Measurements from ENCODE around the gene SCP2D1.

DNA sequence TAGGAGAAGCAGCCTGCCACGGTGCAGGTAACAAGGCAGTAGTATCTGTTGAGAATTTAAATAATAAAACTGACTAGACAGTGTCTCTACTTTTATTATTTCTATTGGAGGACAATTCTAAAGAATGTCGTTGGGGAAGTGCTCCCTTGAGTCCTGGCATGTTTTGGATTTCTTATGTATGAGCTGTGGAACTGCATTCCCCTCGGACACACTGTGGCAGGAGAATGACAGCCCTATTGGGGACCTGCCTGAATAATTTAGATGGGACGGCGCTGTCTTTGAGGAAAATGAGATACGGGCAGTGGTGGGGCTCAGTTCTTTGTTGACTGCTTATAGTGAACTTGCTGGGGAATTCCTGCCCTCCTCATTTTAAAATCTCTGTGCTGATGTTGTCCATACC, 2.4 kb upstream of the SCP2D1 start:
- TF ChIP-seq, protein P1, sequence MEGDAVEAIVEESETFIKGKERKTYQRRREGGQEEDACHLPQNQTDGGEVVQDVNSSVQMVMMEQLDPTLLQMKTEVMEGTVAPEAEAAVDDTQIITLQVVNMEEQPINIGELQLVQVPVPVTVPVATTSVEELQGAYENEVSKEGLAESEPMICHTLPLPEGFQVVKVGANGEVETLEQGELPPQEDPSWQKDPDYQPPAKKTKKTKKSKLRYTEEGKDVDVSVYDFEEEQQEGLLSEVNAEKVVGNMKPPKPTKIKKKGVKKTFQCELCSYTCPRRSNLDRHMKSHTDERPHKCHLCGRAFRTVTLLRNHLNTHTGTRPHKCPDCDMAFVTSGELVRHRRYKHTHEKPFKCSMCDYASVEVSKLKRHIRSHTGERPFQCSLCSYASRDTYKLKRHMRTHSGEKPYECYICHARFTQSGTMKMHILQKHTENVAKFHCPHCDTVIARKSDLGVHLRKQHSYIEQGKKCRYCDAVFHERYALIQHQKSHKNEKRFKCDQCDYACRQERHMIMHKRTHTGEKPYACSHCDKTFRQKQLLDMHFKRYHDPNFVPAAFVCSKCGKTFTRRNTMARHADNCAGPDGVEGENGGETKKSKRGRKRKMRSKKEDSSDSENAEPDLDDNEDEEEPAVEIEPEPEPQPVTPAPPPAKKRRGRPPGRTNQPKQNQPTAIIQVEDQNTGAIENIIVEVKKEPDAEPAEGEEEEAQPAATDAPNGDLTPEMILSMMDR (IDR thresholded peaks at IDR 0.05; ENCODE audit: low read depth, low read length): no peak
- TF ChIP-seq, protein P2, sequence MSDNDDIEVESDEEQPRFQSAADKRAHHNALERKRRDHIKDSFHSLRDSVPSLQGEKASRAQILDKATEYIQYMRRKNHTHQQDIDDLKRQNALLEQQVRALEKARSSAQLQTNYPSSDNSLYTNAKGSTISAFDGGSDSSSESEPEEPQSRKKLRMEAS (IDR thresholded peaks at IDR 0.05; ENCODE audit: low read depth, low read length): no peak
